ENCODE measurements around the gene PRKCQ. TPM values are rescaled to one million over a fixed set of nuclear protein-coding genes. Genes with fewer than 3 reads are reported as not detected.
"Not testable (repeated sequence)": the region's sequence is repeated elsewhere in the genome, so short reads cannot be mapped to it uniquely, and the experiment has no call there.

Gene PRKCQ
- total RNA-seq, 1 donor from 2014 or later = 2.4 TPM

DNA sequence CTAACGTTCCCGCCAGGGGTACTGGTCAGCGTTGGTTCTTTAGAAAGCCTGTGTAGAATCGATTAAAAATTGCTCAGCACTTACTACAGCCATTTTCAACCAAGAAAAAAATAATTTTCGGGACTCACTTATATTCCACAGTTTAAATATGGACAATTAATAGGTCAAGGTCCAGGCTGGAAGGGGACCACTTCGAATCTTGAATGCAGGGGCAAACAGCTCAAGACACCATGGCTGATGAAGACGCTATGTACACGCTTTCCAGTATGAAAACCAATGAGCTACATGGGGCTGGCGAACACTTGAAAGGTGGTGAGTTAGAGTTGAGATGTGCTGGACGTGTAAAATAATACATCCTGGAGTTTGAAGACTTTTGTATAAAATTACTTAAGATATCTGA, 87.2 kb downstream of the PRKCQ start:
- no peak for DNase-seq (ENCODE audit: low spot score)

DNA sequence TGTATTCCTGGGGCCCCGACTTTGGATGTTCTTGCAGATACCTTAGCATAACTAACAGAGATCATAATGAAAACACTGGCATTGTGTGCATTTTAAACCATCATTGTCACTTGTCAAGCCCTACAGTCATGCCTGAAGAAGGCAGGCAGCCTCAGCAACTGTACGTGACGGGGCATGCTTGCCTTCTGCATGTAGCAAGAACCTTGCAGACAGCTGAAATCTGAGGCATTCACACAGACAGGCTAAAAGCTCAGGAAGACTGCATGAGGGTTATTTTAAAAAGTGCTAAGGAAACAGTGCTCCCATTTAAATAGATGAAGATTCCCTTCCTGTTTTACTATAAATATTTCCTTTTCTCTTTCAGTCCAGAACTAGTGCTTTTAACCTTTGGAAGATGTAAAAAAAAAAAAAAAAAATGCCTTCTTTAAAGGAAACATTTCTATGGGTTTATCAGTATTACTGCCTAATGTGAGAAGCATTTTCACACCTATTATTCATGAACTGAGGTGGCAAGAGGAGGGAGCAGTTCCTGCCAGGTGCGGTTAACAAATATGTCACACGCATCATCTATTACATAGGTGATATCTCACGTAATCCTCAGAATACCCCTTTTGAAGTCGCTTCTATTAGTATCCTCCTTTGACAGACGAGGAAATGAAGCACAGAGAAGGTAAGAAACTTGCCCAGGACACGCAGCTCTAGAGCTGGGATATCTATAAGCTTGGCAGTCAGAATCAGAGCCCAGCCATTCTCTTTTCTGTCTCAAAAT, 88.1 kb downstream of the PRKCQ start:
- peak; percentile 47 for DNase-seq (ENCODE audit: low spot score)

DNA sequence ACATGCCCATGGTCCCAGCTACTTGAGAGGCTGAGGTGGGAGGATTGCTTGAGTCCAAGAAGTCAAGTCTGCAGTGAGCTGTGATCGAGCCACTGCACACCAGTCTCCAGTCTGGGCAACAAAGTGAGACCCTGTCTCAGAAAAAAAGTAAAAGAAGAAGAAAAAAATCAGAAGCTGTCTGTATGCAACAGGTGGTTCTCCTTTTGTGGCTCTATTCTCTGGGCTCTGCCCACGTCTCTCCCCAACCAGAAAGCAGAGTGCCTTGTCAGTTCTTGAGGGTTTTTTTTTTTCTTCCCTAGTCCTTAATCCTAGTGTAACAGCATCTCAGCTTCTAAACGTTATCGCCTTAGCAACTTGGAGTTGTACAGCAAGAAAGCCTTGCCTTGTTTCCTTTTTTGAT, 89.5 kb downstream of the PRKCQ start:
- no peak for DNase-seq (ENCODE audit: low spot score)

GRCh38 chr10:6487920-6488319, 92.2 kb downstream of the PRKCQ start:
- DNase-seq (ENCODE audit: low spot score) = no peak

GRCh38 chr10:6486309-6486708, 93.8 kb downstream of the PRKCQ start:
- DNase-seq (ENCODE audit: low spot score) = no peak

- no peak for DNase-seq (ENCODE audit: low spot score)
These were observed 97.2 kb downstream of the PRKCQ start for GRCh38 chr10:6482737-6483357.

GRCh38 chr10:6478722-6479121, 101.4 kb downstream of the PRKCQ start:
- no peak for DNase-seq (ENCODE audit: low spot score)

DNA sequence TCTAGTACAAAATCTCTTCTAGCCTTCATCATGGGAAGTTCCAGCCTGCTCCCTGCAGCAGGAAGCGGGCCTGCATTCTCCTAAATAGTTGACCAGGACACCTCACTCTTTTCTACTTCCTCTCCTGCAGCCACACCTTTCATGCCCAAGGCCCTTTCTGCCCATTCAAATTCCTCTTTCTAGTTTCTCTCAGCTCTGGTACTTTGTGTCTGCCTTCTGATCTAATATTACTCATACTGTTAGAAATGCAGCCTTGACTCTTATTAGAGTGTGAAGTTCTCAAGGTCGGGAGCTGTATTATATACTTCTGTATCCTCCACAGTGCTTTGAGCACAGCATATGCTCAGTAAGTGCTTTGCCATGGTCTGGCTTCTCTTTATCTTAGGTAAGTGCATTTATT, 103.1 kb downstream of the PRKCQ start:
- no peak for DNase-seq (ENCODE audit: low spot score)

- DNase-seq (ENCODE audit: low spot score) = no peak
These were observed 105.2 kb downstream of the PRKCQ start for GRCh38 chr10:6474871-6475270.

- no peak for DNase-seq (ENCODE audit: low spot score)
These were observed 106.1 kb downstream of the PRKCQ start for GRCh38 chr10:6473901-6474370.

DNA sequence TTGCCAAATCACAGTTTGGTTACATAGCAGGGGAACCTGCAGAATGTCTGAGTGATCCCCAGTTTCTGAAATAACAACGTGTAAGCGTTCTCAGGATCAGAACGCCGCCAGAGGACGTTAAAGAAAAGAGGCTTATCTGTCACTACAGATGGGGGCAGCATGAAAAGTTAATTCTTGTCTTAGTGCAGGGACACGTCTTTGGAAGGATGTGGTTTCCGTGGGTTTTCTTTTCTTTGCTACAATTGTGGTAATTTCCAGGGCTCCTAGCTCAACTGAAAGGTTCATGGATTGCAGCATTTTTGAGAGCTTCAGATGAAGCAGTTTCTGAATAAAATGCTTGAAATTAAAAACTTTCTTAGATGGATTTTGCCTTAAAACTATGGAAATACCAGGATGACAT, 106.6 kb downstream of the PRKCQ start:
- no peak for DNase-seq (ENCODE audit: low spot score)

DNA sequence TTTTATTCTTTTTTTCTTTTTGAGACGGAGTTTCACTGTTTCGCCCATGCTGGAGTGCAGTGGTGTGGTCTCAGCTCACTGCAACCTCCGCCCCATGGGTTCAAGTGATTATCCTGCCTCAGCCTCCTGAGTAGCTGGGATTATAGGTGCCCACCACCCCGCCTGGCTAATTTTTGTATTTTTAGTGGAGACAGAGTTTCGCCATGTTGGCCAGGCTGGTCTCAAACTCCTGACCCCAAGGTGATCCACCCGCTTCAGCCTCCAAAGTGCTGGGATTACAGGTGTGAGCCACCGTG, 107.4 kb downstream of the PRKCQ start:
- not testable (repeated sequence) for DNase-seq (ENCODE audit: low spot score)

DNA sequence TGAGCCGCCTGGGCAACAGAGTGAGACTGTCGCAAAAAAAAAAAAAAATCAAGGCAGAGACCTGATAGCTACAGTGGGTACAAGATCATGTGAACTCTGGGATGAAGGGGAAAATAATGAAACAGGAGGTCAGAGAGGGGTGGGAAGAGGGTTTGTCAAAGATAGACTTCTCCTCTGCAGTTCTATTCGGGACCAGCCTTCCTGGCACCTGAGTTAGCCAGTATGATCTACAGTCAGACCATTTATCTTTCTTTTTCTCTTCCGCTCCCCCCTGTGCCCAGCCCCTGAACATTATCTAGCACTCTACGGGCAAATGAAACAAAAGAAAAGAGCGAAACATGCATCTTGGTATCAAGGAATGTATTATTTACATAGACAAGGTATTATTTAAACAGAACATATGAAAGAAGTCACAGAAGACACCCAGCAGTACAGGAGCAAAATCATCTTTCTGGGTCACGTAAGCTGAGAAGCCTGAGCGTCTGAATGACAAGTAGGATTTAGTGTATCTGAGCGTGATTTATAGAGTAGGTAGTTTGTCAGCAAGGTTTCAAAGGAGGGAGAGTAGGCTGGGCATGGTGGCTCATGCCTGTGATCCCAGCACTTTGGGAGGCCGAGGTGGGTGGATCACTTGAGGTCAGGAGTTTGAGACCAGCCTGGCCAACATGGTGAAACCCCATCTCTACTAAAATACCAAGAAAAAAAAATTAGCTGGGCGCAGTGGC, 109.0 kb downstream of the PRKCQ start:
- no peak for DNase-seq (ENCODE audit: low spot score)

DNA sequence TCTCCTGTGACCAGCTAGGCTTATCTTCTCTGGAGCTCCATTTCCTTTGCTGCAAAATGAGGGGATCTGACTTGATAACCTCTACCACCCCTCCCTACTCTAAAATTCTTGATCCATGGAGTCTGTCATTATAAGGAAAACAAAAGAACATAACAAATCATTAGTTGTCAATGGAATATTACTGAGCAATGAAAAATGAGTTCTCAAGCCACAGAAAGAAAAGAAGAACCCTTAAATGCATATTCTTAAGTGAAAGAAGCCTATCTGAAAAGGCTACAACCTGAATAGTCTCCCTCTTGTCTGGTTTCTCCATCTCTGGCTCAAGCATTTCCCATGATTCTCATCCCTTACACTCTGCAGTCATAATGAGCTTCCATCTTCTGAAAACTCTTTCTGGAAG, 110.4 kb downstream of the PRKCQ start:
- DNase-seq (ENCODE audit: low spot score) = no peak

- no peak for DNase-seq (ENCODE audit: low spot score)
These were observed 114.0 kb downstream of the PRKCQ start for GRCh38 chr10:6465854-6466601.

DNA sequence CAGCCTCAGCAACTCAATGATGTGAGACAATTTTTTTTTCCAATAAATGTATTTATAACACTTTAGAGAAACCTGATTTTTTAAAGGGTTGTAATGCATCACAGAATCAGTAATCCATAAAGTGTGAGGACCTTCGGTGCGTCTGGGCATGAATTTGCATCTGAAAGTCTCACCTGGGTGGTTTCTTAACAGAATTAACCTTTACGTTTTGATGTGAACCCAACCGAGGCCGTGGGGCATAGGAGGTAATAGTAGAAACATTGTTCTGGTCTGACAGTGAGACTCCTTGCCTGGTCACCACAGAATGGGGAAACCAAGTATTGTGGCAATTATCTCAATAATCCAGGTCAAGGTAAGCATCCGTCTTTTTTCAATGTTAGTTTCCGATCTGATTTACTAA, 114.6 kb downstream of the PRKCQ start:
- no peak for DNase-seq (ENCODE audit: low spot score)

DNA sequence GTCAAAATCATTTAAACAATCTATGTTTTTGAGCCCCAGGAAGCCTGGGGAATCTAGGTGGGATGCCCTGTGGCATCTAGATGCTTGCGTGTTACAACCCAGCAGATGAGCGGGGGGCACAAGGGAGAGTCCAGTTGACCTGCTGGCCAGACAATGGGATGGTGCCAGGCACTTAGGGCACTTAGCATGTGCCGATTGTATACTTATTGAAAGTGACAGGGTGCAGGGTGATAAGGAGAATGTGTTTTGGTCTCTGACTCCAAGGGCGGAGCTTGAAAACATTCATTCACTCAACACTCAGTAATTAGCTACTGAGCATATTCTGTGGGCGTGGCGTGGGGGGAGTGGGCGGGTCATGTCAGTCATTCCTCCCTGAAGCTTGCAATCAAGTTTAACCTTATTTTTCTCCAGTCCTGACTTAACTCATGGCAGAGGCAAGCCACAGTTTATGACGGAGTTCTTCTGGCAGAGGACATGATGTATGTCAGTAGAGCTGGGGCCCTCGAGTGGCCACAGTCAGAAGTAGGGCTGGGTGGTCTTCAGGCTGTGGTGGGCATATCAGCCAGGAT, 115.1 kb downstream of the PRKCQ start:
- DNase-seq (ENCODE audit: low spot score) = no peak

DNA sequence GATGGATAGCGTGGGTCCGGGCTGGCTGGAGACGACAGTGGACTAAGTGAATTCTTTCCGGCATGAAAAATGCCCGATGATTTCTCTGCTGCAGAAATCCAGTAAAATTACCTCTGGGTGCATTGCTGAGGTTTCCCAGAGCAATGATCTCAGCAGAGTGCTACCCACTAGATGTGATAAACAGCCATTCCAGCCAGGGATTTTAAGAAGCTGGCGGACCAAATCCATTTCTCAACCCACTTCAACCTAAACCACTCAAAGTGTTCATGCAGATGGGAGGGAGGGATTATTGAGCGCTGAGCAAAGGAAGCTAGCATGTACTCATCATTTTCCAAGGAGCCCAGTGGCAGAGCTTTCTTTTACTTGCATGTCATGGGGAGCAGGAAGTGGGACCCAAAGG, 116.7 kb downstream of the PRKCQ start:
- DNase-seq (ENCODE audit: low spot score) = no peak

DNA sequence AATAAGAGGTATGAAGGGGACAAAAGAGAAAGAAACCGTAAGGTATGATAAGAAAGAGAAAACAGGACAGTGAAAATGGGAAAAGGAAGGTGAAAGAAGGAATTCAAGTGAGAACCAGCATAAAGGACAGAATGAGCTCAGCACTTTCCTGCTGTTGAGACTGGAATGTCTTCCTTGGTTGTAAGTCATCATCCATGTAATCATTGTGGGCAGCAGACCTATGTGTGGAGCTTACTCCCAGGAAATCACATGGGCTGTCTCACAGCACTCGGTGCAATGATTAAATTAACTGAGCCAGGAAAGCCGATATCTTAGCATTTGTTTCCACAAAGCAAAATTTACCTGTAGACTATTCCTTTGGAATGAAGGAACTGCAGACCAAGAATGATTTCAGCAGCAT, 118.1 kb downstream of the PRKCQ start:
- DNase-seq (ENCODE audit: low spot score) = no peak

- DNase-seq (ENCODE audit: low spot score) = no peak
These were observed 119.1 kb downstream of the PRKCQ start for GRCh38 chr10:6460861-6461409.

DNA sequence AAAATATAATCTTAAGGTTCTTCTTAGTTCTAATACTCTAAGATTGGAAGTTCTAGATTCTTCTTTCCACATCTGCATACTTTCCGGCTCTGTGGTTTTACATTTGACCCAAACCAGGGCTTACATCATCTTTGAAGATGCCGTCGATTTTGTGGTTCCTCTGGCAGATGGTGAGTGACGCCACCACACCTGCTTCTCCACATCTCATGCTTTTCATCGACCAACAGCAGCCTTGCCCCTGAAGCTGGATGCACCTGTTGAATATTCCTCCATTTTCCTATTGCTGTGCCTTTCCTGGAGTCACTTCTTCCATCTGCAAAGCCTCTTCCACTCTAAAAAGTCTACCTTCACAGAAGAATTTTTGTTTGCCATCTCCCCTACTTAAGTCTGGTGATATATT, 121.3 kb downstream of the PRKCQ start:
- no peak for DNase-seq (ENCODE audit: low spot score)

DNA sequence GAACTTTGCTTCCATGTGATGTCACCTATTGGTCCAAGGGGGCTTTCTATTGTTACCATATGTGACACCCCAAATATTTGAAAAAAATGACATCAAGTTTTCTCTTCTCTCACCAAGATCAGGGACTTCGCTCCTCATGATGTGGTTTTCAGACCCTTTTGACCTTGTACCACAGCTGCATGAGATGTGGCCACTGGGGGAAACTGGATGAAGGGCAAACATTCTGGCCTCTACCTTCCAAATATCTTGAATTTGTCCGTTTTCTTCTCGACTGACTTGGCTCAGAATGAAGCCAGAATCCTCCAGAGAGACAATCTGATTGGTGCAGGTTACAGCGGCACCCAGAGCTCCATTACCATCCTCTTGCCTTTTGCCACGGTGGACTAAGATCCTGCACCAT, 122.7 kb downstream of the PRKCQ start:
- DNase-seq (ENCODE audit: low spot score) = no peak

Measured in umbilical cord (tissue), 2 donors.